GM19240 (cell line): ENCODE results near the gene MED1.
"Not testable (repeated sequence)": the region's sequence is repeated elsewhere in the genome, so short reads cannot be mapped to it uniquely, and the experiment has no call there.

Experiments used
- DNase-seq: peaks from one replicate; pipeline ENCODE4 v3.0.0; 2011; ENCODE audit warnings: low spot score; ENCODE audit not compliant: insufficient read length

Gene MED1

GRCh38 chr17:39443326-39443725 lies 7.7 kb downstream of the MED1 start:
- no peak for DNase-seq

- DNase-seq: not testable (repeated sequence)
Measured at GRCh38 chr17:39439868-39440267, 11.2 kb downstream of the MED1 start.

DNA sequence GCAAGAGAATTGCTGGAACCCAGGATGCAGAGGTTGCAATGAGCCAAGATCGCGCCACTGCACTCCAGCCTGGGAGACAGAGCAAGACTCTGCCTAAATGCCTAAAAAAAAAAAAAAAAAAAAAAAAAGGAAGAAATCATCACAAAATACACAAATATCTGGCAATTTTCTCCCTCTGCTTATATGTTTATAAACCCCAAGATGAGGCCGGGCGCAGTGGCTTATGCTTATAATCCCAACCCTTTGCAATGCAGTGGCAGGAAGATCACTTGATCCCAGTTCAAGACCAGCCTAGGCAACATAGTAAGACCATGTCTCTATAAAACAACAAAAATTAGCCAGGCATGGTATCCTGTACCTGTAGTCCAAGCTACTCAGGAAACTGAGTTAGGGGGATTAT lies 21.5 kb downstream of the MED1 start:
- DNase-seq: no peak

DNA sequence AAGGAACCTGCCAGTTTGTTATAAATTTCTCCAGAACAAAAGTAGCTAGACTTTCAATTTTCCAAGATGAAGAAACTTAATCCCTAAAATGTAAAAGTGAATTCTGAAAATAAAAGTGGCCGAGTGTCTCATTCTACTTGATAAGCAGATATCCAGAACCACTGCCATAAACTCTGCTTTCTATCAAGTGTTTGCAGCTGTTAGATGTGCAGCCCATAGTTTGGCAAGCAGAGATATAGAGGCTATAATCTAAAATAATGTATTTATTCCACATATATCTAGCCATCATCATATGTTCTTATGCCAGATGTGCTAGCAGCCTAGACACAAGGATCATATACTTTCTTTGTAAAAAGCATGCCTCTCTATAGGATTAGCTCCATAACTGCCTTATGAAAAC lies 34.9 kb downstream of the MED1 start:
- DNase-seq: no peak

- DNase-seq: no peak
Measured at GRCh38 chr17:39410279-39410678, 40.8 kb downstream of the MED1 start.

DNA sequence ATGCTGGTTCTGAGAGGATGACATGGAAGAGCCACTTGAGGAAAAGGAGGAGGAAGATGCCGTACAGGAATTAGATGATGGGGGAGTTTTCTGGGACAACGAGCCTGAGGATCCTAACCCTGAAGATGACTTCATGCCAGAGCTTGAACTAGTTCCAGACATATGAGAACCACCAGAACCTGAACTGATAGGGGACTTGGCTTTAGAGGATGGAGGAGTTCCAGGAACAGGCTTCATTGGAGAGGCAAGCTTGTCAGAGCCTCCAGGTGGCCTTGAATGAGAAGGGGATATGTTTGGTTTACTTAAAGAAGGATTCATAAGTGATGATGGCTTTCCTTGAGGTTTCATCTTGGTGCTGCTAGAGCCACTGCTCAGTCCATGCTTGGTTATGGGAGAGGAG lies 42.7 kb downstream of the MED1 start:
- DNase-seq: no peak

GRCh38 chr17:39406951-39407350 lies 44.1 kb downstream of the MED1 start:
- no peak for DNase-seq

DNA sequence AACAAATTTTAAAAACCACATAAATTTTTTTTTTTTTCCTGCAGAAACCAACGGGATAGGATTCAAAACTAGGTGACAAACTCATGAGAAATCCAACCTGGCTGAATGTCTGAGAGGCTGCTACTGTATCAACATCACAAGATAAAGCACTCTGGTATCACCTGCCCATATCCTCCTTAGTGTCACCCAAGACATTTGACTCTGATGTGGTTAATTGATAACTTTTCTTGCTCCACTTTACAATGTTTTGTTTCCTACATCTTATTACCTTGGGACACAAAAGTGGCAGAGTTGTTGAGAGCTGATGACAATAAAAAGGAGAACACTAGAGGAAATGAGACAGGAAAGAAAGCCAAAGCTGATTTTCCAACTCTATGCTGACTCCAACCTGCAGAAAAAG lies 45.6 kb downstream of the MED1 start:
- DNase-seq: no peak

GRCh38 chr17:39404542-39405378 lies 46.3 kb downstream of the MED1 start:
- no peak for DNase-seq

GRCh38 chr17:39402890-39403605 lies 48.0 kb downstream of the MED1 start:
- no peak for DNase-seq

DNA sequence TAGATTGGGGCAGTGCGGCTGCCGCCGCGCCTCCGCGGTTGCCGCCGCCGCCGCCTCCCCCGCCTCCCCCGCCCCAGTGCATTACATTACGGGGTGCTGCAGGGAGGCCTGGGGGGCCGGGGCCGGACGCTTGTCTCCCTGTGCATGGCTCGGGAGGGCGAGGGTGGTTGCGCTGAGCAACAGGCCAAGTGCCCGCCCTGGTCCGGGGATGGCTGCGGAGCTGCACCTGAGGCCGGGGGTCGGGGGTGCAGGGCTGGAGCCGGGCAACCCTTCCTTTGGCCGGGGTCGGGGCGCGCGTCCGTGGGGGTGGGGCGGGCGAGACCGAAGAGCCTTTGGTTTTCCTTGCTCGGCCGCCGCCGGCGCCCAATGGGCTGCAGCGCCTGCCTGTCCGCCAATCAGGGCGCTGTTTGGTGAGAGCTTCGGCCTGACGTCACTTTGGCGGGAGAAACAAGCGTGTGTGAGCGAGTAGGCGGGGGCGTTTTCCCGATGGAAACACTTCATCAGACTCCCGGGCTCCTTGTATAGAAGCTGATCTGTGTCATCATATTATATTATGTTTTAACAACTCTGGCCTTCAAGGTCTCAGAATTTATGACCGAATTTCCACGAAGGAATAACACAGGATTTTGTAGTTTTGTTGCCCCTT lies 48.7 kb downstream of the MED1 start:
- DNase-seq: peak; percentile 76

- peak; percentile 89 for DNase-seq
Measured at GRCh38 chr17:39401412-39402243, 49.4 kb downstream of the MED1 start, which contains the start of gene FBXL20. TSS of gene FBXL20 (minus strand) at chr17:39401626. CDS start at chr17:39401402, 224 bp downstream.

- no peak for DNase-seq
Measured at GRCh38 chr17:39400547-39401411, 50.3 kb downstream of the MED1 start.

GRCh38 chr17:39399791-39400190 lies 51.3 kb downstream of the MED1 start:
- DNase-seq: no peak

- no peak for DNase-seq
Measured at GRCh38 chr17:39393736-39394135, 57.3 kb downstream of the MED1 start.

DNA sequence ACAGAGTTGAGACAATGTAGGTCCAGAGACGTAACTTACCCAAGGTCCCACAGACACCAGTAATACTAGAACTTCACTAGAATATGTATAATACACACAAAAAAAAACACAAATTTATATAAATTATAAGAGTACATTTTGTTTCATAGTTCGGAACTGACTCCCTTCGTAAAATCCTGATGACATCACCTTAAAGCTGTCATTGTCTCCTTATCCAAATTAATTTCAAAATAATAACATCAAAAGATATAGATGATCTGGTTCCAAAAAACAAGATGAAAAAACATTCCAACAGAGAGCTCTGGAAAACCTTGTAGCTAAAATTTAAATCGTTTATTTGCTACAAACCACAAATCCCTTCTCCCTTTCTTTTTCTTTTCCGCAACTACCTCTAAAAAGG lies 59.6 kb downstream of the MED1 start:
- no peak for DNase-seq

DNA sequence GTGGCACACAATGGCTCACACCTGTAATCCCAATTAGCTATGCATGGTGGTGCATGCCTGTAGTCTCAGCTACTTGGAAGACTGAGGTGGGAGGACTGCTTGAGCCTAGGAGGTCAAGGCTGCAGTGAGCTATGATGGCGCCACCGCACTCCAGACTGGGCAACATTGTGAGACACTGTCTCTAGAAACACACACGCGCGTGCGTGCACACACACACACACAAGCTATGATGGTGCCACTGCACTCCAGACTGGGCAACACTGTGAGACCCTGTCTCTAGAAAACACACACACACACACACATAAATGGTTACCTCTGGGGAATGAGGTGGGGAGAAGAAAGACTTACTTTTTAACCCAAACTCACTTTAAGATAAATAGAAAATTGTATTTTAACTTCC lies 66.0 kb downstream of the MED1 start:
- no peak for DNase-seq

DNA sequence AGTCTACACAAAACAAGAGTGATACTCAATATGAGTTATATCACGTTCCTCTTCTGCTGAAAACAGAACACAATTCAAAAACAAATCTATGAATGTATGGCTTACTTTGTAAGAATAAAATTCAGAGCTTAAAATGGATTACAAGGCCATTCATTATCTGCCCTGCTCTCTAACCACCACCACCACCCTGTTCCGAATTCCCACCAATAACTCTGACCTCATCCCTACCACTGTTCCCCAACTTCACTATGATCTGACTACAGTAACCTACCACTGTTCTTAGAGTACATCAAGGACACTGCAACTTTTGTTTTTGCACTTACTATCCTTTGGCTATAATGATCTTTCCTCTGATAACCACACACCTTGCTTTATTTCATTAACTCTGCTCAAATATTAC lies 70.9 kb downstream of the MED1 start:
- no peak for DNase-seq

- DNase-seq: no peak
Measured at GRCh38 chr17:39376434-39376833, 74.6 kb downstream of the MED1 start.

GRCh38 chr17:39367805-39368204 lies 83.3 kb downstream of the MED1 start:
- not testable (repeated sequence) for DNase-seq
